SK-N-SH treated with all-trans-retinoic acid at 6 μM for 48 hours (cell line): ENCODE results near the gene SEZ6L.

Source experiments
- ARNTL ChIP-seq: fragments of 450-650 bp; formaldehyde crosslinking; IDR thresholded peaks from 2 replicates; pipeline ENCODE4 v1.5.0; 2020; ENCODE audit warnings: low read depth, mild to moderate bottlenecking, moderate library complexity, borderline replicate concordance
- OSR1 ChIP-seq: fragments of 250-450 bp; sonication (Bioruptor Pico); IDR thresholded peaks from 2 replicates; pipeline ENCODE4 v1.8.0; 2022; ENCODE audit warnings: moderate library complexity, mild to moderate bottlenecking, inconsistent platforms
- RARB ChIP-seq: fragments of 250-450 bp; sonication (Bioruptor Pico); IDR thresholded peaks from 2 replicates; pipeline ENCODE4 v1.8.0; 2021; ENCODE audit warnings: mild to moderate bottlenecking, moderate library complexity
- TCF4 ChIP-seq: fragments of 250-450 bp; sonication (Bioruptor Pico); IDR thresholded peaks from 2 replicates; pipeline ENCODE4 v1.8.0; 2021; ENCODE audit warnings: mild to moderate bottlenecking, moderate library complexity, borderline replicate concordance
- ZFP30 ChIP-seq: fragments of 450-650 bp; formaldehyde crosslinking; IDR thresholded peaks from 2 replicates; pipeline ENCODE4 v1.5.0; 2022; ENCODE audit warnings: mild to moderate bottlenecking, moderate library complexity
- ZNF70 ChIP-seq: fragments of 450-650 bp; formaldehyde crosslinking; IDR thresholded peaks from 2 replicates; pipeline ENCODE4 v1.5.0; 2020; ENCODE audit warnings: mild to moderate bottlenecking, moderate library complexity
- TF ChIP-seq, protein P1 (sequence below): fragments of 250-450 bp; sonication (Bioruptor Pico); IDR thresholded peaks from 2 replicates; pipeline ENCODE4 v1.8.0; 2020; ENCODE audit warnings: mild to moderate bottlenecking, moderate library complexity, borderline replicate concordance

DNA sequence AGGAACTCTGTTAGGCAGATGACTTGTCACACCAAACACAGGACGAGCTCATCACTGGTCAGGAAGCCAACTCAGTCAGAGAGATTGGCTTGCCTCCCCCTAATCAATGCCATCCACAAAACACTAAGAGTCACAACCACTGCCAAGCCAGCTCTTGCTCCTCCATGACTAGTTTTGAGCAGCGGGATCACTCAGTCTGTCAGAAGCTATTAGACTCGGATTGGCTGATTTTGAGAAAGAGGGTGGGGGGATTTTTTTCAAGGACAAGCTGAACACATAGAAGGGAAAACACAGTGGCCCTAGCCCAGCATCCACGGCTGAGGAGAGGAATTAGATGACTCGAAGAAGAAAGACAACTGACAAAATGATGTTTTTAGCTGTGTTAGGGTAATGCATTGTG lies 55.9 kb downstream of the SEZ6L start:
- TF ChIP-seq, protein P1, sequence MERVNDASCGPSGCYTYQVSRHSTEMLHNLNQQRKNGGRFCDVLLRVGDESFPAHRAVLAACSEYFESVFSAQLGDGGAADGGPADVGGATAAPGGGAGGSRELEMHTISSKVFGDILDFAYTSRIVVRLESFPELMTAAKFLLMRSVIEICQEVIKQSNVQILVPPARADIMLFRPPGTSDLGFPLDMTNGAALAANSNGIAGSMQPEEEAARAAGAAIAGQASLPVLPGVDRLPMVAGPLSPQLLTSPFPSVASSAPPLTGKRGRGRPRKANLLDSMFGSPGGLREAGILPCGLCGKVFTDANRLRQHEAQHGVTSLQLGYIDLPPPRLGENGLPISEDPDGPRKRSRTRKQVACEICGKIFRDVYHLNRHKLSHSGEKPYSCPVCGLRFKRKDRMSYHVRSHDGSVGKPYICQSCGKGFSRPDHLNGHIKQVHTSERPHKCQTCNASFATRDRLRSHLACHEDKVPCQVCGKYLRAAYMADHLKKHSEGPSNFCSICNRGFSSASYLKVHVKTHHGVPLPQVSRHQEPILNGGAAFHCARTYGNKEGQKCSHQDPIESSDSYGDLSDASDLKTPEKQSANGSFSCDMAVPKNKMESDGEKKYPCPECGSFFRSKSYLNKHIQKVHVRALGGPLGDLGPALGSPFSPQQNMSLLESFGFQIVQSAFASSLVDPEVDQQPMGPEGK (CRISPR knock-in tag): no peak
- TF ChIP-seq RARB (CRISPR knock-in tag): no peak
- no peak for TF ChIP-seq TCF4 (CRISPR knock-in tag)
- no peak for TF ChIP-seq ZFP30 (CRISPR knock-in tag)
- TF ChIP-seq ZNF70 (CRISPR knock-in tag): no peak
- no peak for TF ChIP-seq ARNTL (CRISPR knock-in tag)
- no peak for TF ChIP-seq OSR1 (CRISPR knock-in tag)
